H9 (cell line): ENCODE data around the gene TBC1D26. TPM values are rescaled to one million over a fixed set of nuclear protein-coding genes. Genes with fewer than 3 reads are reported as not detected.

Experiments
- DNase-seq: peaks from one replicate; pipeline ENCODE4 v3.0.0-alpha.2; 2017
- H2AFZ ChIP-seq: one replicate; pipeline ENCODE4 v1.6.1; 2013; ENCODE audit warnings: mild to moderate bottlenecking, low read length, control low read depth, moderate library complexity
- H2AK5ac ChIP-seq: 2 replicates; pipeline ENCODE4 v1.6.1; 2013; ENCODE audit warnings: low read length, control low read depth, mixed read lengths; ENCODE audit not compliant: insufficient read length
- H2BK120ac ChIP-seq: one replicate; pipeline ENCODE4 v1.6.1; 2013; ENCODE audit warnings: low read depth, mild to moderate bottlenecking, low read length, control low read depth, inconsistent platforms; ENCODE audit not compliant: poor library complexity, severe bottlenecking
- H2BK12ac ChIP-seq: 2 replicates; pipeline ENCODE4 v1.6.1; 2013; ENCODE audit warnings: low read length, control low read depth, mixed read lengths, low read depth; ENCODE audit not compliant: insufficient read length
- H2BK15ac ChIP-seq: 2 replicates; pipeline ENCODE4 v1.6.1; 2013; ENCODE audit warnings: low read depth, low read length, control low read depth
- H2BK20ac ChIP-seq: one replicate; pipeline ENCODE4 v1.6.1; 2013; ENCODE audit warnings: low read depth, mild to moderate bottlenecking, low read length, control low read depth, inconsistent platforms; ENCODE audit not compliant: poor library complexity, severe bottlenecking
- H2BK5ac ChIP-seq: 2 replicates; pipeline ENCODE4 v1.6.1; 2013; ENCODE audit warnings: low read length, control low read depth, mixed read lengths; ENCODE audit not compliant: insufficient read length
- H3K14ac ChIP-seq: 2 replicates; pipeline ENCODE4 v1.6.1; 2013; ENCODE audit warnings: low read length, control low read depth; ENCODE audit not compliant: insufficient read depth
- H3K18ac ChIP-seq: 2 replicates; pipeline ENCODE4 v1.6.1; 2013; ENCODE audit warnings: low read depth, mild to moderate bottlenecking, mixed read lengths, low read length, control low read depth; ENCODE audit not compliant: insufficient read length
- H3K23ac ChIP-seq: 2 replicates; pipeline ENCODE4 v1.6.1; 2013; ENCODE audit warnings: low read length, control low read depth, mixed read lengths, low read depth; ENCODE audit not compliant: insufficient read length
- H3K23me2 ChIP-seq: 2 replicates; pipeline ENCODE4 v1.6.1; 2013; ENCODE audit warnings: low read depth, mild to moderate bottlenecking, mixed read lengths, low read length, control low read depth; ENCODE audit not compliant: insufficient read length, poor library complexity, severe bottlenecking
- H3K27ac ChIP-seq: 2 replicates; pipeline ENCODE4 v1.5.1; 2013; ENCODE audit warnings: low read length, control low read depth, mixed read lengths, low read depth; ENCODE audit not compliant: insufficient read length
- H3K27me3 ChIP-seq: 2 replicates; pipeline ENCODE4 v1.6.1; 2013; ENCODE audit warnings: low read length, control low read depth, inconsistent platforms; ENCODE audit not compliant: insufficient read depth
- H3K4ac ChIP-seq: 2 replicates; pipeline ENCODE4 v1.6.1; 2013; ENCODE audit warnings: low read depth, mild to moderate bottlenecking, control low read depth, inconsistent platforms, low read length, moderate library complexity
- H3K4me1 ChIP-seq: 2 replicates; pipeline ENCODE4 v1.6.1; 2013; ENCODE audit warnings: low read length, control low read depth, inconsistent platforms; ENCODE audit not compliant: insufficient read depth
- H3K4me2 ChIP-seq: 2 replicates; pipeline ENCODE4 v1.6.1; 2013; ENCODE audit warnings: low read length, control low read depth, mixed read lengths; ENCODE audit not compliant: insufficient read length, insufficient read depth
- H3K56ac ChIP-seq: 2 replicates; pipeline ENCODE4 v1.6.1; 2013; ENCODE audit warnings: low read depth, mild to moderate bottlenecking, mixed read lengths, low read length, control low read depth; ENCODE audit not compliant: insufficient read length
- H3K79me1 ChIP-seq: 2 replicates; pipeline ENCODE4 v1.6.1; 2013; ENCODE audit warnings: low read depth, mild to moderate bottlenecking, moderate library complexity, low read length, control low read depth, inconsistent platforms; ENCODE audit not compliant: insufficient read depth, poor library complexity, severe bottlenecking
- H3K79me2 ChIP-seq: 2 replicates; pipeline ENCODE4 v1.6.1; 2013; ENCODE audit warnings: low read length, control low read depth, inconsistent platforms; ENCODE audit not compliant: insufficient read depth
- H3K9ac ChIP-seq: 2 replicates; pipeline ENCODE4 v1.6.1; 2013; ENCODE audit warnings: low read length, control low read depth, mixed read lengths; ENCODE audit not compliant: insufficient read length; ENCODE audit errors: extremely low read depth
- H3K9me3 ChIP-seq: one replicate; pipeline ENCODE4 v1.6.1; 2013; ENCODE audit warnings: low read depth, low read length, inconsistent platforms; ENCODE audit not compliant: control insufficient read depth
- H3T11ph ChIP-seq: one replicate; pipeline ENCODE4 v1.6.1; 2013; ENCODE audit warnings: mild to moderate bottlenecking, low read length, control low read depth, inconsistent platforms
- H4K20me1 ChIP-seq: one replicate; pipeline ENCODE4 v1.6.1; 2013; ENCODE audit not compliant: control insufficient read depth, insufficient read length, insufficient read depth
- H4K5ac ChIP-seq: 2 replicates; pipeline ENCODE4 v1.6.1; 2013; ENCODE audit warnings: low read depth, mild to moderate bottlenecking, mixed read lengths, low read length, control low read depth; ENCODE audit not compliant: insufficient read length
- H4K8ac ChIP-seq: replicated peaks from 2 replicates; pipeline ENCODE4 v1.6.1; 2013; ENCODE audit warnings: low read length, control low read depth, mixed read lengths, low read depth; ENCODE audit not compliant: insufficient read length
- H4K91ac ChIP-seq: 2 replicates; pipeline ENCODE4 v1.6.1; 2013; ENCODE audit warnings: low read depth, mild to moderate bottlenecking, moderate library complexity, mixed read lengths, low read length, control low read depth; ENCODE audit not compliant: insufficient read length
- H3K27ac Mint-ChIP-seq, 3 experiments: 2 replicates in 2 of 3; 3 replicates in 1 of 3; pipeline ENCODE4 v1.8.0; 2020 to 2021; ENCODE audit warnings: mixed read lengths in 3 of 3, mild to moderate bottlenecking in 1 of 3, moderate library complexity in 1 of 3
- H3K27me3 Mint-ChIP-seq: 2 replicates; pipeline ENCODE4 v1.8.0; 2021; ENCODE audit warnings: low read depth, mild to moderate bottlenecking, moderate library complexity, mixed read lengths
- H3K36me3 Mint-ChIP-seq, 3 experiments: 2 replicates in 2 of 3; 3 replicates in 1 of 3; pipeline ENCODE4 v1.8.0; 2020 to 2021; ENCODE audit warnings: low read depth in 3 of 3, mixed read lengths in 3 of 3; ENCODE audit not compliant: insufficient read depth in 1 of 3
- H3K4me1 Mint-ChIP-seq, 2 experiments: 2 replicates each; pipeline ENCODE4 v1.8.0; 2020; ENCODE audit warnings: mixed read lengths in 2 of 2
- H3K4me3 Mint-ChIP-seq, 2 experiments: 2 replicates in 1 of 2; 3 replicates in 1 of 2; pipeline ENCODE4 v1.8.0; 2020 to 2021; ENCODE audit warnings: mild to moderate bottlenecking in 2 of 2, mixed read lengths in 2 of 2, moderate library complexity in 1 of 2
- H3K9me3 Mint-ChIP-seq, 2 experiments: 2 replicates in 1 of 2; 3 replicates in 1 of 2; pipeline ENCODE4 v1.8.0; 2020; ENCODE audit warnings: mild to moderate bottlenecking in 2 of 2, mixed read lengths in 2 of 2, moderate library complexity in 1 of 2
- CTCF ChIP-seq: fragments of 200-600 bp; sonication (generic); conservative IDR thresholded peaks from 3 replicates; pipeline ENCODE4 v1.8.0; 2021; ENCODE audit warnings: antibody characterized with exemption, mild to moderate bottlenecking
- WGBS: extraction: QIAGEN DNeasy Blood & Tissue Kit; methylation state at CpG from one replicate; pipeline ENCODE4 v1.1.7; 2013; ENCODE audit warnings: missing lambda C conversion rate, low lambda C conversion rate, mixed read lengths; ENCODE audit not compliant: insufficient read length; ENCODE audit errors: extremely low coverage; 5-methylcytosine and 5-hydroxymethylcytosine counted together
- total RNA-seq: library from RNA; stranded (reverse); gene quantifications from 2 replicates; pipeline ENCODE4 v1.2.1, GENCODE V29; 2021

Gene TBC1D26
- total RNA-seq, 1 experiment from 2014 or later: 0.83 TPM

- H2BK15ac ChIP-seq: no peak overlapping the region
- H3T11ph ChIP-seq: no peak overlapping the region
- no peak overlapping the region for H2BK120ac ChIP-seq
- no peak overlapping the region for H3K4ac ChIP-seq
- H3K4me1 Mint-ChIP-seq: no peaks in the 10 kb centered on the region
- no peaks in the 10 kb centered on the region; a peak in 1 of 7 replicates for H3K36me3 Mint-ChIP-seq
- WGBS: no CpG with 5 or more reads among the region's 15 CpGs
- H3K14ac ChIP-seq: no peak overlapping the region; the same call in 1 of the 2 replicates
- no peak overlapping the region for H4K5ac ChIP-seq
- no peak overlapping the region for H2BK20ac ChIP-seq
- H3K9me3 ChIP-seq: no peaks in the 10 kb centered on the region
- no peak overlapping the region for H2AK5ac ChIP-seq
- H3K23me2 ChIP-seq: no peaks in the 10 kb centered on the region
- H3K4me2 ChIP-seq: no peak overlapping the region
- H2BK5ac ChIP-seq: no peak overlapping the region
- H3K79me2 ChIP-seq: no peaks in the 10 kb centered on the region
- no peak for TF ChIP-seq CTCF
- no peak overlapping the region for H3K56ac ChIP-seq
- H3K27ac Mint-ChIP-seq: no peak overlapping the region
- no peaks in the 10 kb centered on the region for H3K4me1 ChIP-seq
- no peak overlapping the region for H3K4me3 Mint-ChIP-seq
- no peak overlapping the region for H3K27ac ChIP-seq
- no peak overlapping the region for H3K9ac ChIP-seq
- no peak overlapping the region for H3K23ac ChIP-seq
- no peaks in the 10 kb centered on the region for H3K79me1 ChIP-seq
- no peak for DNase-seq
- H4K20me1 ChIP-seq: no peaks in the 10 kb centered on the region
- peaks cover 2% of the 10 kb centered on the region for H3K27me3 Mint-ChIP-seq
- H3K27me3 ChIP-seq: no peaks in the 10 kb centered on the region
- no peak overlapping the region for H4K8ac ChIP-seq
- no peak overlapping the region for H2AFZ ChIP-seq
- H3K18ac ChIP-seq: no peak overlapping the region
- H3K9me3 Mint-ChIP-seq: peaks cover 0 to 5% of the 10 kb centered on the region in 2 experiments; a peak in 2 of 5 replicates
- H4K91ac ChIP-seq: no peak overlapping the region
- no peak overlapping the region for H2BK12ac ChIP-seq
Measured at GRCh38 chr17:15742051-15742795, 10.1 kb downstream of the TBC1D26 start.
